Hindlimb muscle (tissue), 1 donor: Measurements from ENCODE around the gene EXO5. TPM values are rescaled to one million over a fixed set of nuclear protein-coding genes. Genes with fewer than 3 reads are reported as not detected.
"Not testable (repeated sequence)": the region's sequence is repeated elsewhere in the genome, so short reads cannot be mapped to it uniquely, and the experiment has no call there.

Experiments used
- DNase-seq: peaks from one replicate; pipeline ENCODE4 v3.0.0-alpha.2; 2013
- polyA plus RNA-seq: library from polyadenylated mRNA; unstranded; fragments of 120-200 nt; gene quantifications from one replicate; pipeline ENCODE4 v1.2.1, GENCODE V29; 2013; ENCODE audit not compliant: insufficient read length

Gene EXO5
- polyA plus RNA-seq = 7.2 TPM

- DNase-seq = peak; percentile 80
These were observed at the start of gene EXO5 for GRCh38 chr1:40508375-40509341. TSS of gene EXO5 (plus strand) at chr1:40508767. CDS start at chr1:40514545, 5,778 bp downstream.

- no peak for DNase-seq
These were observed 45.5 kb upstream of the EXO5 start for GRCh38 chr1:40462956-40463590.

GRCh38 chr1:40469327-40469726, 39.2 kb upstream of the EXO5 start:
- DNase-seq = no peak

GRCh38 chr1:40475268-40475667, 33.3 kb upstream of the EXO5 start:
- no peak for DNase-seq

GRCh38 chr1:40476924-40477677, 31.5 kb upstream of the EXO5 start, which contains the start of gene ZFP69:
TSS of gene ZFP69 (plus strand) at chr1:40477290. CDS start at chr1:40479362, 2,072 bp downstream.
- peak; percentile 74 for DNase-seq

GRCh38 chr1:40477678-40478053, 30.9 kb upstream of the EXO5 start:
- DNase-seq = peak; percentile 20

- DNase-seq = peak; percentile 1
These were observed 30.3 kb upstream of the EXO5 start for GRCh38 chr1:40478276-40478675.

GRCh38 chr1:40479156-40479555, 29.4 kb upstream of the EXO5 start:
- DNase-seq = no peak

- DNase-seq = no peak
These were observed 13.2 kb upstream of the EXO5 start for GRCh38 chr1:40495315-40495903.

GRCh38 chr1:40502651-40503050, 5.9 kb upstream of the EXO5 start:
- not testable (repeated sequence) for DNase-seq

GRCh38 chr1:40507973-40508372, 594 bp upstream of the EXO5 start:
- no peak for DNase-seq

GRCh38 chr1:40519517-40519916, 10.9 kb downstream of the EXO5 start:
- no peak for DNase-seq

- DNase-seq = no peak
These were observed 22.3 kb downstream of the EXO5 start for GRCh38 chr1:40530735-40531380.

- DNase-seq = peak; percentile 91
These were observed 23.0 kb downstream of the EXO5 start, which contains the start of gene ZNF684 for GRCh38 chr1:40531381-40532061. TSS of gene ZNF684 (plus strand) at chr1:40531637. CDS start at chr1:40533167, 1,530 bp downstream.

GRCh38 chr1:40532062-40532389, 23.5 kb downstream of the EXO5 start:
- peak; percentile 4 for DNase-seq

GRCh38 chr1:40532844-40533424, 24.4 kb downstream of the EXO5 start:
- peak; percentile 9 for DNase-seq

- no peak for DNase-seq
These were observed 26.0 kb downstream of the EXO5 start for GRCh38 chr1:40534589-40534988.

GRCh38 chr1:40535732-40536131, 27.2 kb downstream of the EXO5 start:
- no peak for DNase-seq

GRCh38 chr1:40539338-40539737, 30.8 kb downstream of the EXO5 start:
- no peak for DNase-seq

GRCh38 chr1:40546957-40547356, 38.4 kb downstream of the EXO5 start:
- no peak for DNase-seq

- DNase-seq = no peak
These were observed 44.5 kb downstream of the EXO5 start for GRCh38 chr1:40553017-40553416.
